Measurements from ENCODE around the gene SNCAIP. TPM values are rescaled to one million over a fixed set of nuclear protein-coding genes. Genes with fewer than 3 reads are reported as not detected.
A peak's percentile ranks its signal among the peaks of the same experiment; 100 is the strongest.

The SNCAIP gene
- total and polyA plus RNA-seq, 9 of the 15 experiments (the other 6 are each of a cell fraction or from before 2014, with no cell fraction given), result 0.04 TPM; not detected in 8

DNA sequence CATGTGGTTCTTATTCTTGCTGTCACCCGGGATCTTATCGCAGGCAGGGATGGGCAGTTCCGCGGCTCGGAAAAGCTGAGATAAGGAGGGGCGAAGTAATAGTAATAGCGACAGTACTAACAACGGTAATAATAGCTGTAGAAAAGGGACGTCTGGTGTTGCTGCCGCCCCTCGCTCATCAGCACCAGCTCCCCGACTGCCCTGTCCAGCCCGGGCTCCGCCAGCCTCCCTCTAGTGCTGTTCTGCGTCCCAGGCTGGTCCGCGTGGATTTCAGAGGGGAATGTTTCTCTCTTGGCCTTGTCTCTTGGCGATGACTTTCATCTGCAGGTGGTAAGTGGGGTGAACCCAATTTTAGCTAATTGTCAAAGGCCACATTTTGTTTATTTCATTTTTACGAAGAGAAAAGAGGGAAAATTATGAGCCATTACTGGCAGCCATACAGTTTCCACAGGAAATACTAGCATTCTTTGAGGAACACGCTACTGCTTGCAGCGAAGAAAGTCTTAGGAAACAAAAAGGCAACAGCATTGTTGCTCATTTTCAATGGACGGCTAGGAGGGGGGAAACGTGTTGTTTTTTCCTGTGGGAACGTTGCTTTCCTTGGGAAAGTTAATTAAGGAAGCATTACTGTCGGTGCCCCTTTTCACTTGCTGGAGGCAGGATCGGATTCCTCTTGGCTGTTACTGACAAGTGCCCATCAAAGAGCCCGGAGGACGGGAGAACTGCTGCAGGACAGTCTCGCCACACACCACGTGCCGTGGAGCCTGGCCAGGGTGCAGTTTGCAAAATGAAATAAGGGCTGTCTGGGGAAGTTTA lies 762 bp downstream of the SNCAIP start:
- CTCF ChIA-PET (ENCODE audit: low intra/inter-chr PET ratio), result no interaction called here
- no peaks in the 10 kb centered on the region for H3K79me2 ChIP-seq (ENCODE audit: control insufficient read depth, insufficient read depth, low read length)
- no peaks in the 10 kb centered on the region for H3K36me3 ChIP-seq (ENCODE audit: control insufficient read depth, insufficient read depth, low read length)
- no peak overlapping the region for H2AFZ ChIP-seq (ENCODE audit: low read depth, low read length)
- in situ Hi-C loops (cut with MboI), result no loop called here
- no peak overlapping the region for H3K4me2 ChIP-seq (ENCODE audit: insufficient read depth, low read length)
- no peaks in the 10 kb centered on the region for H3K9me3 ChIP-seq (replicated peaks; ENCODE audit: control insufficient read depth, insufficient read depth, low read depth, low read length)
- no peaks in the 10 kb centered on the region for H4K20me1 ChIP-seq (replicated peaks; ENCODE audit: control insufficient read depth, insufficient read depth, low read length)
- ATAC-seq (peak; percentile 25; the same call in 1 of the 3 replicates), FAIRE-seq (no peak), DNase-seq (ENCODE audit: extremely low read depth in 1 of 4, low spot score in 3 of 4) (no peak)
- no peaks in the 10 kb centered on the region for H3K9me1 ChIP-seq (ENCODE audit: control insufficient read depth, insufficient read depth, low read length)
- H3K4me3 ChIP-seq, result no peak overlapping the region
- WGBS (ENCODE audit: insufficient coverage, low coverage, missing lambda C conversion rate), result 8% methylated on average over 31 of the region's 31 CpGs
- no peak overlapping the region for H3K27ac ChIP-seq (ENCODE audit: extremely low read depth, low read depth, low read length)
- BruUV-seq (replicated peaks), result no TSS peak
- H3K4me1 ChIP-seq (replicated peaks in 1 of 2; ENCODE audit: control insufficient read depth in 2 of 2, insufficient read depth in 2 of 2, low read length in 2 of 2), result peaks cover 0 to 12% of the 10 kb centered on the region in 2 experiments; a peak in 2 of 5 replicates
- intact Hi-C loops (cut with micrococcal nuclease), result no loop called here
- TF ChIP-seq CBX2 (IDR thresholded peaks at IDR 0.05; ENCODE audit: insufficient read depth, low read length, poor library complexity, severe bottlenecking), result peak; percentile 49
- TF ChIP-seq PHF20 (IDR thresholded peaks at IDR 0.05; ENCODE audit: partially characterized antibody), result no peak
- no peak overlapping the region for H3K9ac ChIP-seq (ENCODE audit: insufficient read depth in 1 of 2, low read depth in 2 of 2, low read length in 2 of 2)
- peaks cover 19 to 26% of the 10 kb centered on the region in 2 experiments for H3K27me3 ChIP-seq (ENCODE audit: control insufficient read depth in 2 of 2, insufficient read depth in 2 of 2, low read length in 2 of 2)
- POLR2A ChIA-PET, result no interaction called here

DNA sequence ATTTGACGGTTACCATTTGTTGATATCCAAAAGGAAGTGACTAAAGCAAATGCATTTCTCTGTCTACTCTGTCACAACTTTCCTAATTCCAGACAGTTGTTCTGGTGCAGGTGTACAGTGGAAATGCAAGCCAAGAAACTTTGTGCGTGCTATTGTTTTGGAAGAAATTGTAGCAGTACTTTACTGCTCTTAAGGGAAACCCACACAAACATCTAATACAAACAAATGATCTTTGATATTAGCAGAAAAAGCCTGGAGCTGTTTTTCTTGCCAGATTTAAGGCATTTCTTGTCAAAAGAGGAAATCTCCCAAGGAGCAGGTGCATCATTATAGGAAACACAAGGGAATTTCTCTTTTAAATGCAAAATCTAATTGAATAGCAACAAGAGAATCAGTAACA lies 2.0 kb downstream of the SNCAIP start:
- no peak overlapping the region for H3K4me2 ChIP-seq (ENCODE audit: insufficient read depth, low read length)
- CTCF ChIA-PET (ENCODE audit: low intra/inter-chr PET ratio), result no interaction called here
- no peaks in the 10 kb centered on the region for H3K9me1 ChIP-seq (ENCODE audit: control insufficient read depth, insufficient read depth, low read length)
- H3K27ac ChIP-seq (ENCODE audit: extremely low read depth, low read depth, low read length), result no peak overlapping the region
- H2AFZ ChIP-seq (ENCODE audit: low read depth, low read length), result no peak overlapping the region
- H3K27me3 ChIP-seq (ENCODE audit: control insufficient read depth in 2 of 2, insufficient read depth in 2 of 2, low read length in 2 of 2), result peaks cover 19 to 26% of the 10 kb centered on the region in 2 experiments
- WGBS (ENCODE audit: insufficient coverage, low coverage, missing lambda C conversion rate), result 0% methylated on average over 2 of the region's 2 CpGs
- POLR2A ChIA-PET, result interaction anchor here (0.9 kb wide), 1 partner anchor 113 kb away, joined by 3 read pairs; no protein-coding TSS in a partner anchor
- no TSS peak for BruUV-seq (replicated peaks)
- FAIRE-seq (no peak), ATAC-seq (no peak), DNase-seq (ENCODE audit: extremely low read depth in 1 of 4, low spot score in 3 of 4) (no peak)
- H3K4me1 ChIP-seq (replicated peaks in 1 of 2; ENCODE audit: control insufficient read depth in 2 of 2, insufficient read depth in 2 of 2, low read length in 2 of 2), result peaks cover 0 to 12% of the 10 kb centered on the region in 2 experiments; a peak in 2 of 5 replicates
- no peak overlapping the region for H3K9ac ChIP-seq (ENCODE audit: insufficient read depth in 1 of 2, low read depth in 2 of 2, low read length in 2 of 2)
- H3K4me3 ChIP-seq, result no peak overlapping the region
- TF ChIP-seq PHB2 (IDR thresholded peaks at IDR 0.05; ENCODE audit: low read depth), result no peak
- TF ChIP-seq, protein P1, sequence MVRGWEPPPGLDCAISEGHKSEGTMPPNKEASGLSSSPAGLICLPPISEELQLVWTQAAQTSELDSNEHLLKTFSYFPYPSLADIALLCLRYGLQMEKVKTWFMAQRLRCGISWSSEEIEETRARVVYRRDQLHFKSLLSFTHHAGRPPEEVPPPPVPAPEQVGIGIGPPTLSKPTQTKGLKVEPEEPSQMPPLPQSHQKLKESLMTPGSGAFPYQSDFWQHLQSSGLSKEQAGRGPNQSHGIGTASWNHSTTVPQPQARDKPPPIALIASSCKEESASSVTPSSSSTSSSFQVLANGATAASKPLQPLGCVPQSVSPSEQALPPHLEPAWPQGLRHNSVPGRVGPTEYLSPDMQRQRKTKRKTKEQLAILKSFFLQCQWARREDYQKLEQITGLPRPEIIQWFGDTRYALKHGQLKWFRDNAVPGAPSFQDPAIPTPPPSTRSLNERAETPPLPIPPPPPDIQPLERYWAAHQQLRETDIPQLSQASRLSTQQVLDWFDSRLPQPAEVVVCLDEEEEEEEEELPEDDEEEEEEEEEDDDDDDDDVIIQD (CRISPR knock-in tag; IDR thresholded peaks at IDR 0.05), result no peak
- TF ChIP-seq PHTF2 (CRISPR knock-in tag; IDR thresholded peaks at IDR 0.05), result no peak
- no peak for TF ChIP-seq PHF20 (IDR thresholded peaks at IDR 0.05; ENCODE audit: partially characterized antibody)
- no peak for TF ChIP-seq POLR2A (conservative IDR thresholded peaks at IDR 0.05)
- TF ChIP-seq, protein P2, sequence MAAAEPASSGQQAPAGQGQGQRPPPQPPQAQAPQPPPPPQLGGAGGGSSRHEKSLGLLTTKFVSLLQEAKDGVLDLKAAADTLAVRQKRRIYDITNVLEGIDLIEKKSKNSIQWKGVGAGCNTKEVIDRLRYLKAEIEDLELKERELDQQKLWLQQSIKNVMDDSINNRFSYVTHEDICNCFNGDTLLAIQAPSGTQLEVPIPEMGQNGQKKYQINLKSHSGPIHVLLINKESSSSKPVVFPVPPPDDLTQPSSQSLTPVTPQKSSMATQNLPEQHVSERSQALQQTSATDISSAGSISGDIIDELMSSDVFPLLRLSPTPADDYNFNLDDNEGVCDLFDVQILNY (CRISPR knock-in tag; IDR thresholded peaks at IDR 0.05), result no peak
- no peak for TF ChIP-seq CHD2 (IDR thresholded peaks at IDR 0.05; ENCODE audit: low read depth, low read length)
- no peak for TF ChIP-seq TCF3 (CRISPR knock-in tag; IDR thresholded peaks at IDR 0.05)
- TF ChIP-seq, protein P3, sequence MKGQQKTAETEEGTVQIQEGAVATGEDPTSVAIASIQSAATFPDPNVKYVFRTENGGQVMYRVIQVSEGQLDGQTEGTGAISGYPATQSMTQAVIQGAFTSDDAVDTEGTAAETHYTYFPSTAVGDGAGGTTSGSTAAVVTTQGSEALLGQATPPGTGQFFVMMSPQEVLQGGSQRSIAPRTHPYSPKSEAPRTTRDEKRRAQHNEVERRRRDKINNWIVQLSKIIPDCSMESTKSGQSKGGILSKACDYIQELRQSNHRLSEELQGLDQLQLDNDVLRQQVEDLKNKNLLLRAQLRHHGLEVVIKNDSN (CRISPR knock-in tag; IDR thresholded peaks at IDR 0.05), result no peak
- no peak for TF ChIP-seq JUN (IDR thresholded peaks at IDR 0.05; ENCODE audit: borderline replicate concordance, low read depth, low read length)
- TF ChIP-seq JUN (CRISPR knock-in tag; IDR thresholded peaks at IDR 0.05; ENCODE audit: borderline replicate concordance), result no peak
- no peaks in the 10 kb centered on the region for H3K9me3 ChIP-seq (replicated peaks; ENCODE audit: control insufficient read depth, insufficient read depth, low read depth, low read length)
- no peaks in the 10 kb centered on the region for H3K36me3 ChIP-seq (ENCODE audit: control insufficient read depth, insufficient read depth, low read length)
- no peaks in the 10 kb centered on the region for H4K20me1 ChIP-seq (replicated peaks; ENCODE audit: control insufficient read depth, insufficient read depth, low read length)
- in situ Hi-C loops (cut with MboI), result no loop called here
- intact Hi-C loops (cut with micrococcal nuclease), result no loop called here
- no peaks in the 10 kb centered on the region for H3K79me2 ChIP-seq (ENCODE audit: control insufficient read depth, insufficient read depth, low read length)
